Activated CD4-positive, CD25-positive, alpha-beta regulatory T cell treated with anti-CD3 and anti-CD28 coated beads, Interleukin-2, amount 50 U/mL, for 72 hours (primary cell): ENCODE measurements around the gene CD3G.
"Not testable (repeated sequence)": the region's sequence is repeated elsewhere in the genome, so short reads cannot be mapped to it uniquely, and the experiment has no call there.

Experiments used
- DNase-seq: peaks from one replicate; pipeline ENCODE4 v3.0.0; 2021

CD3G gene

GRCh38 chr11:118343981-118344515, at the start of gene CD3G:
Gene CD3G (plus strand): TSS chr11:118344344. CDS start chr11:118344424, 80 bp downstream.
- DNase-seq, result peak; percentile 64

DNA sequence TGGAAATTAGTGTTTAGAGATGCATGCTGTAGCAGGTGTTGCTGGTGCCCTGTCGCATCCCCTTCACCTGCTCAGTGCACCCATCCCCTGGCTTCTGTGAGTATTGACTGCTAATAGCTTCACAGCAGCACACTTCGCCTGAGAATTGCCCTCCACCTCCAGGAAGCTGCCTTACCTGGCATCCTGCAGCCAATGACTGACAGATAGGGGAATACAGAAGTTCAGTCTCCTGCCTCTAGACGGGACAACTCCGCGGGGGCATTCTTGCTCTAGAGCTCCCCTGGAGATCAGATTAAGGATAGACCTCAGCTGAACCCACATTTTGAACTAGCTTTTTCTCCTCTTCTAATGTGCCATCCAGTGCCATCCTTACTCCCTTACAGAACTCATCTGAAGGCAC, 48.9 kb upstream of the CD3G start:
- no peak for DNase-seq

DNA sequence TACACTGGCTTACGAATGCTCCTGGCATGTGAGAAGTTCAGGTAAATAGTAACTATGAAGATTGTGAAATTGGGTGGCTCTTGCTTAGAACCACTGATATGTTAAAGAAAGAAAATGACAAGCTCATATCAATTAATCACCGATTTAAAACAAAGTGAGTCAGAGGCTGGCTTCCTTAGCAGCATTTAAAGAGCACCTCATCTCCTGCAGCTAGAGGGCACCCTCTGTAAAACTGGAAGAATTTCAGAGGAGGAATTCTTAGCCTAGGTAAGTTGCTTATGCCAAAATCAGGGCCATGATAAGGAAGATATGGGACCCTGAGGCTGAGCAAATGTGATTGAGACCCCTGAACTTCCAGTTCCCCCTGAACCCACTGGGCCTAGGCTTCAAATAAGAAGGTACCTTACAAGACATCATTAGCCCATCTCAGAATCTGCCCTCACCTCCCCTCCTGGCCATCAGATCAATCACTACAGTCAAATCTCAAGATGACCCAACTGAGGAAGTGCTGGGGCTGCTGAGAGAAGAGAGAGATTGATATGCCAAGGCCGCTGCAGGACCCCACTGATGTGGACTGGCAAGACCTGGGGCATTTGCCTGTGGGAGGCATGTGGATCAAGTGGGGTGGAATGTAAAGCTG, 48.2 kb upstream of the CD3G start:
- no peak for DNase-seq

- DNase-seq, result no peak
Observed at GRCh38 chr11:118301600-118302195, 42.4 kb upstream of the CD3G start.

- no peak for DNase-seq
Observed at GRCh38 chr11:118304227-118304567, 39.9 kb upstream of the CD3G start.

- DNase-seq, result peak; percentile 62
Observed at GRCh38 chr11:118304568-118305248, 39.4 kb upstream of the CD3G start, which contains the start of gene CD3E. Gene CD3E (plus strand): TSS chr11:118304730. CDS start chr11:118304953, 223 bp downstream.

DNA sequence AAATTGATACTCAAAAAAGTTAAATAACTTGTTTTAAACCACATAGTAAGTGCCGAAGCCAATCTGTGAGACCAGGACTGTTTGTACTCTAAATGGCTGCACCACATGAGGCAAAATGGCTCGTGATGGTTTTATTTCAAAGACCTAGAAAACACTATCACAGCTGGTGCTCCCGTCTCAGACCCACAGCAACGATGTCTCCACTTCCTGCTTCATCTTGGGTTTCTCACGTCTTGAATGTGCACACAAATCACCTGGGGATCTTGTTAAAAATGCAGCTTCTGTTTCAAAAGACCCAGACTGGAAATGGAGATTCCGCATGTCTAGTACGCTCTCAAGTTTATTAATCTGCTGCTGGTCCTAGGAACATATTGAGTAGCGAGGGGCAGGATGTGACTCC, 38.4 kb upstream of the CD3G start:
- DNase-seq, result no peak

DNA sequence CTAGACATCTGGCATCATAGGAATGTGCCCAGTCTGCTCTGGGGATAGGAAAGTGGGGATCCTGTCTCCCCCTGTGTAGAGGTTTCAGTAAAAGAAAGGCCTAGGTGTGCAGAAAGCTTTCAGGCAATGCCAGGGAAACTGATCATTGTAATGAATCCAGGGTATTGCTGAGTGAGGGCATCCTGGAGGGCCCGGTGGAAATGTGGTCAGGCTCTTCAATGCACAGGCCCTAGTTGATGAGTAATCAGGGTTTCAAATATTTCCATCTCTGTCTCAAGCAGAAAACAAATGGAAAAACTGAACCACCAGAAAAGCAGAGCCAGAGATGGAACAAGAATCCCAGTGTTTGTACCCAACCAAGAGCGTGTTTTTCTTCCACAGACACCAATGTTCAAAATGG, 37.6 kb upstream of the CD3G start:
- no peak for DNase-seq

DNA sequence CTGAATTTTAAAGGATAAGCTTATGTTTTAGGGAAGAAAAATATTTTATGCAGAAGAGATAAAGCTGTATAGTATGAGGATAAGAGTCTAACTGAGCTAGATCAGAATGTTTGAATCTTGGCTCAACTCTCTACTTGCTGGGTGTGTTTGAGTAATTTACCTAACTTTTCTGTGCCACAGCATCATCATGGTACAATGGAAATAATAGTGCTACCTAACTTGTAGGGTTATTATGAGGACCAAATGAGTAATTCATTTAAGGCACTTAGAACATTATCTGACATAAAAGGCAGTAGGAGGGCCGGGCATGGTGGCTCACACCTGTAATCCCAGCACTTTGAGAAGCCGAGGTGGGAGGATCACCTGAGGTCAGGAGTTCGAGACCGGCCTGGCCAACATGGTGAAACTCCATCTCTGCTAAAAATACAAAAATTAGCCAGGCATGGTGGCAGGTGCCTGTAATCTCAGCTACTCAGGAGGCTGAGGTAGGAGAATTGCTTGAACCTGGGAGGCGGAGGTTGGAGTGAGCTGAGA, 35.1 kb upstream of the CD3G start:
- not testable (repeated sequence) for DNase-seq

DNA sequence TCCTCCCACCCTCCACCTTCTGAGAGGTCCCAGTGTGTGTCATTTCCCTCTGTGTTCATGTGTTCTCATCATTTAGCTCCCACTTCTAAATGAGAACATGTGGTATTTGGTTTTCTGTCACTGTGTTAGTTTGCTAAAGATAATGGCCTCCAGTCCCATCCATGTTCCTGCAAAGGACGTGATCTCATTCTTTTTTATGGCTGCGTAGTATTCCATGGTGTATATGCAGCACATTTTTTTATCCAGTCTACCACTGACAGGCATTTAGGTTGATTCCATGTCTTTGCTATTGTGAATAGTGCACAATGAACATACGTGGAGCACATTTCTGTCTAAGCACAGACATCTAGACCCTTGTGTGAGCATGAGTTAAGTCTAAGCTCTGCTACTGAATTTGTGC, 33.9 kb upstream of the CD3G start:
- DNase-seq, result no peak

DNA sequence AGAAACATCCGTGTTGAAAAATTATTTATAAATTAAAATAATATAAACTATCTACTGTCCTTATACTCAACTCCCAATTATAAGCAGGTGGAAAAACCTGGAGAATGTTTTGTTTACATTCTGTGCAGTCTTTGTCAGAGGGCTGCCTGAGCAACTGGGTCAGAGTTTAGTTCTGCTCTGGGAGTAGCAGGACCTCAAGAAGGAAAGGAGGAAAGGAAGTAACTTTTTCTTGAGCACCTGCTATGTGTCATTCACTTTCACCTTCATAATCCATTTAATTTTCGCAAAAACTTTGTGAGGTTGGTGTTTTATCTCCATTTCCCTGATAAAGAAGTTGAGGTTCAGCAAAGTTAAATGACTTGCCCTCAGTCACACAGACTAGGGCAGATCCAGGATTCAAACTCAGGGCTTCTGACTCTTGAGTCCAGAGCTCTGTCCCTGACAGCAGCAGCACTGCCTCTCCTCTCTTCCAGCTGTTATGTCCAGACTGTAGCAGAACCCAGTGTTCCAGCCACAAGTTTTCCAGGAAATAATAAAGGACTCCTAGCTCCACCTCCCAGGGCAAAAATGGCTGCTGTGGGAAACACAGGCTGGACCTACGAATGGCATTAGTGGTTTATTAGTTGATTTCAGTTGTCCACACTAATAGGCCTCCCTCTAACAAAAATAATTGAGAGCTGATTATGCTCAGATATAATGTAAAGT, 33.2 kb upstream of the CD3G start:
- DNase-seq, result no peak

DNA sequence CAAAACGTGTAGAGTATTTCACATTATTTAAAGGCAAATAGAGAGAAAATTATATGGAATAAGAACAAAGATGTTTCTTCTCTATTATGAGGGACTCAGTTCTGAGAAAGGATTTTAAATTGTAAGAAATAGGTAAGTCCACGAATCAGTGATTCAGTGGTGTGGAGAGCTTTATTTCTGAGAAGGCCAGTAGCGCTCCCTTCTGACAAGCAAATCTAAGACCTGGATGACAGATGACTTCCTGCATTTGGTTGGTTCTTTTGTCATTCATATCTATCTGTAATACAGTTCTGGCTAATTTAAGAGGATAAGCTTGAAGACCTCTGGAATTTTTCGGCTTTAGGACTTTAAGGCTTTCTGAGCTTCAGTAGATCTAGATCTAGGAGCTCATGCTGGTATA, 32.6 kb upstream of the CD3G start:
- no peak for DNase-seq

GRCh38 chr11:118312328-118312727, 31.8 kb upstream of the CD3G start:
- no peak for DNase-seq

DNA sequence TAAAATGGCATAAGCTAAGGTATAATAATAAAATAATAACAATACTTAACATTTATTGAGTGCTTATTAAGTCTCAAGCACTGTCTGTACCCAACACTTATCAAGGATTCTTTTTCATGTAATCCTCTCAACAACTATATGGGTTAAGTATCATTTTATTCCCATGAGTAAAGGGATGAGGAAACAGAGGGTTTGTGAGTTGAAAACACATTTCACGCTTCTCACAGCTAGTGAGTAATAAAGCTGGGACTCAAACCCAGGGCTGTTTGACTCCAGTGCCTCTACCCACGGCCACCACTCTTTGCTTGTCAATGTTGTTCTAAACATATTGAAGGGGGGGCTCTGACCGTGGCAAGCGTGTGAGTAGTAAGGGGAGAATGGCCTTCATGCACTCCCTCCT, 30.9 kb upstream of the CD3G start:
- DNase-seq, result no peak

DNA sequence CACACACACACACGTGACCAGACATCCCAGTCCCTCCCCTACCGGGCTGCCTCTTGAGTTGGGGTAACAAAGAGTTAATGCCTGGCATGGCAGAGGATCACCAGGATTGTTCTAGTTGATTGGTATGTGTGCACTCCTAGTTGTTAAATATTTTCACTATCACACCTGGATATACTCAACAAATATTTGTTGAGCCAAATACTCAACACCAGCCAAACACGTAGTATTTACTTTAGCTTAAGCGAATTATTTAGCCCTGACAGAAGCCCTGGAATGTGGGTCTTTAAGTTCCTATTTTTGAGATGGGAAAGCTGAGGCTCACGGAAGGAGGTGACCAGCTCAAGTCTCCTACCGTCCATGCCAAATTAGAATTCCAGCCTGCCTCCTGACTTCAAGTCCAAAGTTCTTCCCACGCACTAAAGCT, 29.1 kb upstream of the CD3G start:
- no peak for DNase-seq

GRCh38 chr11:118318124-118318523, 26.0 kb upstream of the CD3G start:
- peak; percentile 21 for DNase-seq

DNA sequence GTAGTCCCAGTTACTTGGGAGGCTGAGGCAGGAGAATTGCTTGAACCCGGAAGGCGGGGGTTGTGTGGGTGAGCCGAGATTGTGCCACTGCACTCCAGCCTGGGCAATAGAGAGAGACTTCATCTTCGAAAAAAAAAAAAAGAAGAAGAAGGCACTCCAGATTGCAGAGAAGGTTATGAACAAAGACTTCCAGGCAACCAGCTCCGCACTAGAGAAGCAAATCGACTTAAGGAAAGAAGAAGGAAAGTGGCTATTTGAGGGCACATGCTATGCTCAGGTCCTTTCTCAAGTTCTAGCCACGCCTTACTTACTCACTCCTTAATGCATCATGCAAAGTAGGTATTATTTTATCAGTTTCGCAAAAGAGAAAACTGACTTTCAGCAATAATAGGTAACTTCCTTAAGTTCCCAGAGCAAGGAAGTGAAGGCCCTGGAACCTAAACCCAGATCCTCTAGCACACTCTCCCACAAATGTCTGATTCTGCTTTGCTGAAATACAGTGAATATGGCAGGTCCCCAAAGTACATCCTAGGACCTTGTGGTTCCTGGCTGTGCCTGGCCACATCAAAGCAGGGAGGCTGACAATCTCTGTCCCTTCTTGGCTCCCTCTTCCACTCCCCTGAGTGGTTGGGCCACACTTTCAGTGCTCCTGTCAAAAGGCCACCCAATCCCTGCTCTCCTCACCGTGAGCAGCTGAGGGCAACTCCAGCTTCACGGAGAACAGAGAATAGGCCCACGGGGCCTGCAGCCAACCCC, 25.4 kb upstream of the CD3G start:
- peak; percentile 29 for DNase-seq

DNA sequence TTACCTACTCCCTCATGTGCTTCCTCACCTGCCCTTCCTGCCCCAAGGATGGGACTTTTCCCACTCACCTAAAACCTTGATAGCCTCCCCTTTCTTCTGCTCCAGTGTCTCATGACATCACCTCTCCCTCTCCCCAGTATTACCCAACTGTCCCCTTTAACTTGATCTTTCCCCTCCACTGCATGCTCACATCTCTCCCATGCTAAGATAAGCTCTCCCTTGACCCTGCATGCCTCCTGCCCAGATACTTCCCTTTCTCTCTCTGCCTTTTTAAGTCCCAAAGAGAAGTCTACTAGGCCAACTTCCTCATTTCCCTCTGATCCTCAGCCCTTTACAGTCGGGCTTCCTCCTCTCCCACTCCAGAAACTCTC, 24.8 kb upstream of the CD3G start:
- DNase-seq, result no peak

DNA sequence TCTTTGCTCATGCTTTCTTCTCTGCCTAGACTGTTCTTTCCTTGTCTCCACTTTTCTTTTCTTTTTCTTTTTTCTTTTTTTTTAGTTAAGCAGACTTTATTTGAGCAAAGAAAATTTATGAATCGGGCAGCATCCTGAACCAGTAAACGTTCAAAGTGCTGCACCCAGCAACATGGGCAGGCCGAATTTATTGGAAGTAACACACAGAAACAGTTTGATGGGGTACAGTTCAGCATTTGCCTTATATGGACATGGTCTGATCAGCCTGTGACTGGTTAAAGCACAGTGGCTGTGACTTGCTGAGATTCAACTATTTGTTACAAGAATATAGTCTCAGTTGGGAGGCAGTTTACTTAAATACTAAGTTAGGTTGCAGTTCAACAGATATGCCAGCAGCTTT, 23.6 kb upstream of the CD3G start:
- DNase-seq, result peak; percentile 5

GRCh38 chr11:118321386-118322082, 22.6 kb upstream of the CD3G start:
- DNase-seq, result peak; percentile 9

- DNase-seq, result peak; percentile 7
Observed at GRCh38 chr11:118322721-118323120, 21.4 kb upstream of the CD3G start.

GRCh38 chr11:118325283-118325682, 18.9 kb upstream of the CD3G start:
- DNase-seq, result no peak
